ENCODE data around the gene VWA3B.

DNA sequence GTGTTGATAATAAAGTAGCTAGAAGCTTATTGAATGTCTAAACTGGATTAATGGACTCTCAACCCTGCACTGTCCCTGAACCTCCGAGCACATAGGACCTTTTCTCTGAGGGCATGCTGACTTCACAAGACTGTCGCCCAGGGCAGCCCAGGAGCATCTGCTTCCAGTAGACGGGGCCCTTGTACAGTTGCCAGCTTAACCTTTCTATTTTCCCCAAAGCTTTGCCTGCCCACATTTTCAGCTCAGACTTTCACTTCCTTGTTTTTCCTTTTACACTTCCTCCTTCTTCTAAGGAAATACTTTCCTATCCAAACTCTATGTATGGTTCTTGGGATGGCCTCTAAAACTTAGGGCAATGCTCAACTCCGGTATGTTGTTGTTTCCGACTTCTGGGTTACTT is 1.3 kb downstream of the VWA3B start:
- TF ChIP-seq, protein P1, sequence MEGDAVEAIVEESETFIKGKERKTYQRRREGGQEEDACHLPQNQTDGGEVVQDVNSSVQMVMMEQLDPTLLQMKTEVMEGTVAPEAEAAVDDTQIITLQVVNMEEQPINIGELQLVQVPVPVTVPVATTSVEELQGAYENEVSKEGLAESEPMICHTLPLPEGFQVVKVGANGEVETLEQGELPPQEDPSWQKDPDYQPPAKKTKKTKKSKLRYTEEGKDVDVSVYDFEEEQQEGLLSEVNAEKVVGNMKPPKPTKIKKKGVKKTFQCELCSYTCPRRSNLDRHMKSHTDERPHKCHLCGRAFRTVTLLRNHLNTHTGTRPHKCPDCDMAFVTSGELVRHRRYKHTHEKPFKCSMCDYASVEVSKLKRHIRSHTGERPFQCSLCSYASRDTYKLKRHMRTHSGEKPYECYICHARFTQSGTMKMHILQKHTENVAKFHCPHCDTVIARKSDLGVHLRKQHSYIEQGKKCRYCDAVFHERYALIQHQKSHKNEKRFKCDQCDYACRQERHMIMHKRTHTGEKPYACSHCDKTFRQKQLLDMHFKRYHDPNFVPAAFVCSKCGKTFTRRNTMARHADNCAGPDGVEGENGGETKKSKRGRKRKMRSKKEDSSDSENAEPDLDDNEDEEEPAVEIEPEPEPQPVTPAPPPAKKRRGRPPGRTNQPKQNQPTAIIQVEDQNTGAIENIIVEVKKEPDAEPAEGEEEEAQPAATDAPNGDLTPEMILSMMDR (conservative IDR thresholded peaks at IDR 0.05): no peak
- no peak for TF ChIP-seq ZFX (IDR thresholded peaks at IDR 0.05)
